AG09309 (cell line): ENCODE measurements around the gene SLC9C2.
"Not testable (repeated sequence)": the region's sequence is repeated elsewhere in the genome, so short reads cannot be mapped to it uniquely, and the experiment has no call there.

Source experiments
- DNase-seq: peaks from one replicate; pipeline ENCODE4 v3.0.0-alpha.2; 2010; ENCODE audit warnings: low read depth
- H3K4me3 ChIP-seq: 2 replicates; pipeline ENCODE4 v1.5.1; 2011; ENCODE audit warnings: mild to moderate bottlenecking, low read depth, low read length, moderate library complexity; ENCODE audit not compliant: control insufficient read depth
- TF ChIP-seq, protein P1 (sequence below): IDR thresholded peaks from 2 replicates; pipeline ENCODE4 v1.5.1; 2011; ENCODE audit warnings: mild to moderate bottlenecking, low read depth, low read length, inconsistent platforms; ENCODE audit not compliant: insufficient read depth, control insufficient read depth; ENCODE audit errors: missing control alignments

SLC9C2 gene

DNA sequence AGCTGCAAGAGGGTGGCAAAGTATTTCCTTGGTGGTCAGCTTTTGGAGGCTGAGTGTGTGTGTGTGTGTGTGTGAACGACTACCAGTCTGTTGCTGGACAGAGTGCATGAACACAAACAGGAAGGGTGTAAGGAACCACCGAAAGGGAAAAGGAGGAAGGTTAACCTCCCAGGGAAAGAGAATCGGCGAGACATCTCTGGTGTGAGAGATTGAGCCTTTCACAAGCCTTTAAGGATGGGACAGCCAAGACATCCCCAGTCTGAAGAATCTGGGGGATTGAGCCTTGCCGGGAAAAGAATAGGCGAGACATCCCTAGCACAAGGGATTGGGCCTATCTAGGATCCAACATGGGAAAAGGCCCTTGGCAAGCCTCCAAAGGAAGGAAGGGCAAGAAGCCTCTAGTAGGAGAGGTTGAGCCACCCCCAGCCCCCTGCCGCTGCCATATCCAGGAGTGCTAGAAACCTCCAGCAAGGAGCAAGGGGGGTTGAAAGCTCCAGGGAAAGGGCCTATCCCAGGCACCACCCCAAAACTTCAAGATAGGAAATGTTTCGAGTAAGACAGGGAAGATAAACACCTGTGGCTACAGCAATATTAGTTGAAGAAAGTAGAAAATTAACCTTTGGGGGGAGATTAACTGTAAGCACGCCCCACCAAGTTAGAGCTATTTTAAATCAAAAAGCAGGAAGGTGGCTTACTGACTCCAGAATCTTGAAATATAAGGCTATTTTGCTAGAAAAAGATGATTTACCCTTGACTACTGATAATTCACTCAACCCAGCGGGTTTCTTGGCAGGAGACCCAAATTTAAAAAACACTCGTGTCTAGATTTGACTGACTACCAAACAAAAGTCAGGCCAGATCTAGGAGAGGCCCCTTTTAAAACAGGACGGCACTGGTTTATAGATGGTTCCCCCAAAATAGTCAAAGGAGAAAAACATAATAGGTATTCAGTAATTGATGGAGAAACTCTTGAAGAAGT is 35.5 kb upstream of the SLC9C2 start:
- TF ChIP-seq, protein P1, sequence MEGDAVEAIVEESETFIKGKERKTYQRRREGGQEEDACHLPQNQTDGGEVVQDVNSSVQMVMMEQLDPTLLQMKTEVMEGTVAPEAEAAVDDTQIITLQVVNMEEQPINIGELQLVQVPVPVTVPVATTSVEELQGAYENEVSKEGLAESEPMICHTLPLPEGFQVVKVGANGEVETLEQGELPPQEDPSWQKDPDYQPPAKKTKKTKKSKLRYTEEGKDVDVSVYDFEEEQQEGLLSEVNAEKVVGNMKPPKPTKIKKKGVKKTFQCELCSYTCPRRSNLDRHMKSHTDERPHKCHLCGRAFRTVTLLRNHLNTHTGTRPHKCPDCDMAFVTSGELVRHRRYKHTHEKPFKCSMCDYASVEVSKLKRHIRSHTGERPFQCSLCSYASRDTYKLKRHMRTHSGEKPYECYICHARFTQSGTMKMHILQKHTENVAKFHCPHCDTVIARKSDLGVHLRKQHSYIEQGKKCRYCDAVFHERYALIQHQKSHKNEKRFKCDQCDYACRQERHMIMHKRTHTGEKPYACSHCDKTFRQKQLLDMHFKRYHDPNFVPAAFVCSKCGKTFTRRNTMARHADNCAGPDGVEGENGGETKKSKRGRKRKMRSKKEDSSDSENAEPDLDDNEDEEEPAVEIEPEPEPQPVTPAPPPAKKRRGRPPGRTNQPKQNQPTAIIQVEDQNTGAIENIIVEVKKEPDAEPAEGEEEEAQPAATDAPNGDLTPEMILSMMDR = no peak
- no peak overlapping the region for H3K4me3 ChIP-seq
- no peak for DNase-seq

DNA sequence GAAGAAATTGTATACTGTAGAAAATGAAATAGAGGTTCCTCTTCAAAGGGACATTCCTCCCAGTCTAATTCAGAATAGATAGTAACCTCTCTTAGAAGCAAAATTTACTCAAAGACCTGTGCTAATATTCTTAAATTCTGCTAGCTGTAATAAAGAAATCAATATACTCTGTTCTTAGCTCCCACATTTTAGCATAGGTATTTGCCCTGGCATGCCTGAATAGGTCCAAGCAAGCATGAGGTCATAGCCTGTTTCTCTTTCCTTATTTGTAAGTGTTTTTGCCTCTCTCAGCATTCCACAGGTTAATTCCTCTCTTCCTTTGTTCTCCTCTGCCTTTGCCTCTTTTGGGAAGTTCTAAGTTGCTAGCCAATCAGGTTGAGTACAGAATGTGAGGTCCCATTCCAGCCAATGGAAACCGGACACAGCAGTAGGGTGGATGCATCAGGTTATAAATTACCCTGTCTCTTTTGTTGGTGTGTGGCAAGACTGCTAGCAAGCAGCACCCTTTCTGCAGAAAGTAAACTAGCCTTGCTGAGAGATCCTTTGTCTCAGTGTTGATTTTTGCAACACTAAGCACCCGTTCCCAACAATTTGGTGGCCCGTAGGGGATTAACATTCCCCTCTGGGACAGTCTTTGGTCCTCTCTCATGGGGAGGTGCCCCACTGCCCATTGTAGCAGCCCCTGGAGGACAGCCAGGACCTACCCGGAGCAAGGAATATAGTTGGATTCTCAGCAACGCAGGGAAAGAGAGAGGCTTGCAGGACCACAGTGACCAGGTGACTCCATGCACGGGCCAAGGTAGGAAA is 34.6 kb upstream of the SLC9C2 start:
- not testable (repeated sequence) for H3K4me3 ChIP-seq, DNase-seq

DNA sequence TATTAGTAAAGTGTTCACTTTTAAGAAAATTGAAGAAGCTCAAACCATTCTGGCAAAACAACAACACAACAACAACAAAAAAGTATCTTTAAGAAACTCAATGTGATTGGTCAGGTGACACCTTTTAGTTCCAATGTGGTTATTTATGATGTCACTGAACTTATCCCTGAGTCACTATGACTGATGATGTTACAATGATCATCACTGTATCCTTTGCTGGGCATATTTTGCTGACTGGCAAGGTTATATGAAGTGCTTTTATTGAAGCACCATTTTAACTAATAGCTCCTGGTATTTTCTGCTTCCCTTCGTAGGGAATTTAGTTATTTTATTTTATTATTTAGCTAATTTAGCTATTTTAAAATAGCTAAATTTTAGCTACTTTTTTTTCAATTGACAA is 32.2 kb upstream of the SLC9C2 start, which contains the start of gene TEX50:
Gene TEX50, plus strand, starts transcription at position 223 of the 400 bp plus-strand sequence. CDS start 184 bp downstream, outside the sequence.
- TF ChIP-seq, protein P1 = no peak
- no peak for DNase-seq
- no peak within 1 kb of the TSS for H3K4me3 ChIP-seq

DNA sequence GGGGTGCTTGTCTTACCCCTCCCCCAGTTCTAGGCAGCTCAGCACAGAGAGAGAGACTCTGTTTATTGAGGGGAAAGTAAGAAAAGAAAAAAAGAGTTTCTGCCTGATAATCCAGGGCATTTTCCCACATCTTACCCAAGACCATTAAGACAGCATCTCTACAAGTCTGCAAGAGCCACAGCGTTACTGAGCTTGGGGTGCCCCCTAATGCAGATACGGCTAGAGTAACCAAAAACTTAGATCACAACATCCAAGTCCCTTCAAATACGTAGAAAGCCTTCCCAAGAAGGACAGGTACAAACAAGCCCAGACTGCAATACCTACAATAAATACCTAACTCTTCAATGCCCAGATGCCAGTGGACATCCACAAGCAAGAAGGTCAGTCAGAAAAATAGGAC is 26.0 kb upstream of the SLC9C2 start:
- no peak for DNase-seq
- TF ChIP-seq, protein P1 = no peak

DNA sequence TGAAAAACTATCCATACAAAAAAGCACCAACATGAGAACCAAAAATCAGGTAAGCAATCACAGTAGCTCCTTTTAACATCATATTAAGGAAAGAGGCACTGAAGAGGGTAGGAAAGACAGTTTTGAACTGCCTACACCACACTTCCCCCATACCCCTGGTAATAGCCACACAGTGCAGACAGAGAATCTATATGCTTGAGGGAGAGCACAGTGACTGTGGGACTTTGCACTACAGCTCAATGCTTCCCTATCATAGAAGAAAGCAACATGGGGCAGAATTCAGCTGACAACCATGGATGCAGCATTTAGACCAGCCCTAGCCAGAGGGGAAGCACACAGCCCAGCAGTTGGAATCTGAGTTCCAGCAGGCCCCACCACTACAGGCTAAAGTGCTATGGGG is 24.4 kb upstream of the SLC9C2 start:
- TF ChIP-seq, protein P1 = no peak
- no peak for DNase-seq
- H3K4me3 ChIP-seq = no peak overlapping the region

More for the DNA sequence above, 26.0 kb upstream of the SLC9C2 start:
- no peak overlapping the region for H3K4me3 ChIP-seq

DNA sequence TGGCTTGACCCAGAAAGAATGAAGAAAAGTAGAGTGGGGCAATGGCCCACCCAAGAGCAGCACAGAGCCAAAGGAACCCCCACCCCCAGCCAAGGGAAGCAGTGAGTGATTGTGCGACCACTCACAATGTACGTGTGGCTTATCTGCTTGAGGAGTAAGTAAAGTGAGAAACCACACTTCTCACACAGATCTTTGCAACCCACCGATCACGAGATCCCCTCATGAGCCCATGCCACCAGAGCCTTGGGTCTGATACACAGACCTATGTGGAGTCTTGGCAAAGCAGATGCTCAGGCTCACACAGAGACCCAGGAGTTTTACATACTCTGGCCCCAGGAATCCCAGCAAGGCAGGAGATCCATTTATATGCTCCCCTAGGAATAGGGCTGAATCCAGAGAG is 14.0 kb upstream of the SLC9C2 start:
- TF ChIP-seq, protein P1 = no peak

DNA sequence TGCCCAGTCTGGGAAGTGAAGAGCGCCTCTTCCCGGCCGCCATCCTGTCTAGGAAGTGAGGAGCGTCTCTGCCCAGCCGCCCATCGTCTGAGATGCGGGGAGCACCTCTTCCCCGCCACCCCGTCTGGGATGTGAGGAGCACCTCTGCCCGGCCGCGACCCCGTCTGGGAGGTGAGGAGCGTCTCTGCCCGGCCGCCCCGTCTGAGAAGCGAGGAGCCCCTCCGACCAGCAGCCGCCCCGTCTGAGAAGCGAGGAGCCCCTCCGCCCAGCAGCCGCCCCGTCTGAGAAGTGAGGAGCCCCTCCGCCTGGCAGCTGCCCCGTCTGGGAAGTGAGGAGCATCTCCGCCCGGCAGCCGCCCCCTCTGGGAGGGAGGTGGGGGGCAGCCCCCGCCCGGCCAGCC is 10.2 kb upstream of the SLC9C2 start:
- not testable (repeated sequence) for H3K4me3 ChIP-seq, DNase-seq

More for the DNA sequence above, 14.0 kb upstream of the SLC9C2 start:
- no peak overlapping the region for H3K4me3 ChIP-seq
- DNase-seq = no peak
